Mesendoderm (in vitro differentiated cells): ENCODE results near the gene GRHL1.

Experiments used
- DNase-seq: peaks from one replicate; pipeline ENCODE4 v3.0.0; 2013
- H2AK5ac ChIP-seq: 2 replicates; pipeline ENCODE4 v1.6.1; 2013; ENCODE audit warnings: low read length, inconsistent platforms
- H2BK120ac ChIP-seq: 2 replicates; pipeline ENCODE4 v1.6.1; 2013; ENCODE audit warnings: low read depth, mild to moderate bottlenecking, low read length, moderate library complexity, mixed read lengths
- H2BK15ac ChIP-seq: replicated peaks from 2 replicates; pipeline ENCODE4 v1.6.1; 2013; ENCODE audit warnings: low read depth, mild to moderate bottlenecking, moderate library complexity
- H2BK5ac ChIP-seq: 2 replicates; pipeline ENCODE4 v1.6.1; 2013; ENCODE audit warnings: low read length, inconsistent platforms
- H3K18ac ChIP-seq: 2 replicates; pipeline ENCODE4 v1.6.1; 2013; ENCODE audit warnings: mild to moderate bottlenecking, low read length, mixed read lengths
- H3K23ac ChIP-seq: one replicate; pipeline ENCODE4 v1.6.1; 2013; ENCODE audit warnings: low read length
- H3K27ac ChIP-seq: 2 replicates; pipeline ENCODE4 v1.5.1; 2013; ENCODE audit warnings: low read depth, mild to moderate bottlenecking, inconsistent platforms, low read length, moderate library complexity
- H3K27me3 ChIP-seq: 2 replicates; pipeline ENCODE4 v1.6.1; 2013; ENCODE audit warnings: low read length, control low read depth, mild to moderate bottlenecking, inconsistent platforms; ENCODE audit not compliant: insufficient read depth, poor library complexity
- H3K36me3 ChIP-seq: 2 replicates; pipeline ENCODE4 v1.6.1; 2013; ENCODE audit warnings: low read length, inconsistent platforms; ENCODE audit not compliant: control insufficient read depth, insufficient read depth
- H3K4ac ChIP-seq: one replicate; pipeline ENCODE4 v1.6.1; 2013; ENCODE audit warnings: low read depth, mild to moderate bottlenecking, low read length, moderate library complexity
- H3K4me1 ChIP-seq: 2 replicates; pipeline ENCODE4 v1.6.1; 2013; ENCODE audit warnings: low read depth, low read length, inconsistent platforms; ENCODE audit not compliant: control insufficient read depth
- H3K4me2 ChIP-seq: 2 replicates; pipeline ENCODE4 v1.6.1; 2013; ENCODE audit warnings: low read length
- H3K4me3 ChIP-seq: 2 replicates; pipeline ENCODE4 v1.5.1; 2013; ENCODE audit warnings: mild to moderate bottlenecking, low read length
- H3K56ac ChIP-seq: one replicate; pipeline ENCODE4 v1.6.1; 2013; ENCODE audit warnings: low read length
- H3K79me1 ChIP-seq: 2 replicates; pipeline ENCODE4 v1.6.1; 2013; ENCODE audit warnings: low read length, inconsistent platforms
- H3K79me2 ChIP-seq: 2 replicates; pipeline ENCODE4 v1.6.1; 2013; ENCODE audit warnings: mild to moderate bottlenecking, low read length; ENCODE audit not compliant: control insufficient read depth, insufficient read depth
- H3K9ac ChIP-seq: 2 replicates; pipeline ENCODE4 v1.6.1; 2013; ENCODE audit warnings: low read length, inconsistent platforms
- H4K5ac ChIP-seq: one replicate; pipeline ENCODE4 v1.6.1; 2013; ENCODE audit warnings: low read length
- H4K8ac ChIP-seq: one replicate; pipeline ENCODE4 v1.6.1; 2013; ENCODE audit warnings: low read depth, mild to moderate bottlenecking, control low read depth, low read length, moderate library complexity
- WGBS: extraction: QIAGEN DNeasy Blood & Tissue Kit; methylation state at CpG from one replicate; pipeline ENCODE4 v1.1.7; 2013; ENCODE audit warnings: low lambda C conversion rate, missing lambda C conversion rate; ENCODE audit not compliant: insufficient coverage; ENCODE audit errors: extremely low coverage; 5-methylcytosine and 5-hydroxymethylcytosine counted together

Gene GRHL1

GRCh38 chr2:10026940-10027569 lies 75.6 kb downstream of the GRHL1 start:
- Histone ChIP-seq H3K23ac (no peak overlapping the region), H3K79me2 (no peaks in the 10 kb centered on the region), H3K4me2 (no peak overlapping the region), H2BK5ac (no peak overlapping the region), H3K56ac (no peak overlapping the region), H3K36me3 (no peaks in the 10 kb centered on the region), H3K27me3 (no peaks in the 10 kb centered on the region), H2BK15ac (no peak overlapping the region), H4K8ac (no peak overlapping the region), H2BK120ac (no peak overlapping the region), H3K9ac (no peak overlapping the region), H3K4me1 (peaks cover 9% of the 10 kb centered on the region), H3K27ac (no peak overlapping the region), H3K4me3 (no peak overlapping the region), H4K5ac (no peak overlapping the region), H3K79me1 (no peaks in the 10 kb centered on the region), H3K4ac (no peak overlapping the region), H2AK5ac (no peak overlapping the region), H3K18ac (no peak overlapping the region)
- DNase-seq = no peak
- no CpG with 5 or more reads among the region's 8 CpGs for WGBS

GRCh38 chr2:10027660-10028330 lies 76.3 kb downstream of the GRHL1 start:
- Histone ChIP-seq H2BK5ac (no peak overlapping the region), H3K23ac (peak overlapping the region; percentile 80), H2AK5ac (no peak overlapping the region), H3K56ac (peak overlapping the region; percentile 56), H3K18ac (no peak overlapping the region), H3K27me3 (no peaks in the 10 kb centered on the region), H3K27ac (no peak overlapping the region), H3K4me1 (peaks cover 9% of the 10 kb centered on the region), H2BK15ac (no peak overlapping the region), H3K4me2 (no peak overlapping the region), H3K79me2 (no peaks in the 10 kb centered on the region), H3K36me3 (no peaks in the 10 kb centered on the region), H3K4ac (no peak overlapping the region), H4K5ac (no peak overlapping the region), H4K8ac (no peak overlapping the region), H2BK120ac (no peak overlapping the region), H3K4me3 (no peak overlapping the region), H3K79me1 (no peaks in the 10 kb centered on the region), H3K9ac (no peak overlapping the region)
- WGBS = no CpG with 5 or more reads among the region's 16 CpGs
- no peak for DNase-seq

- H2AK5ac ChIP-seq = no peak overlapping the region
- H3K27me3 ChIP-seq = no peaks in the 10 kb centered on the region
- no CpG with 5 or more reads among the region's 16 CpGs for WGBS
- H3K9ac ChIP-seq = no peak overlapping the region
- H2BK5ac ChIP-seq = no peak overlapping the region
- no peak overlapping the region for H2BK15ac ChIP-seq
- H3K4me3 ChIP-seq = no peak overlapping the region
- H3K18ac ChIP-seq = peak overlapping the region; percentile 1
- no peaks in the 10 kb centered on the region for H3K36me3 ChIP-seq
- H3K4me2 ChIP-seq = no peak overlapping the region
- H3K4me1 ChIP-seq = peaks cover 9% of the 10 kb centered on the region
- H3K79me2 ChIP-seq = no peaks in the 10 kb centered on the region
- peak; percentile 64 for DNase-seq
- H3K4ac ChIP-seq = peak overlapping the region; percentile 1
- no peak overlapping the region for H3K23ac ChIP-seq
- no peaks in the 10 kb centered on the region for H3K79me1 ChIP-seq
- peak overlapping the region; percentile 79 for H3K56ac ChIP-seq
- H2BK120ac ChIP-seq = no peak overlapping the region
- H3K27ac ChIP-seq = no peak overlapping the region
- H4K5ac ChIP-seq = no peak overlapping the region
- H4K8ac ChIP-seq = no peak overlapping the region
Observed at GRCh38 chr2:10028407-10028987, 77.0 kb downstream of the GRHL1 start.

- Histone ChIP-seq H3K4me2 (no peak overlapping the region), H2BK5ac (no peak overlapping the region), H3K4me1 (peaks cover 9% of the 10 kb centered on the region), H3K23ac (no peak overlapping the region), H3K9ac (peak overlapping the region; percentile 23), H3K79me1 (no peaks in the 10 kb centered on the region), H3K36me3 (no peaks in the 10 kb centered on the region), H2BK15ac (no peak overlapping the region), H3K27me3 (no peaks in the 10 kb centered on the region), H3K79me2 (no peaks in the 10 kb centered on the region), H2BK120ac (no peak overlapping the region), H3K56ac (peak overlapping the region; percentile 79), H4K5ac (no peak overlapping the region), H3K27ac (no peak overlapping the region), H3K4ac (no peak overlapping the region), H2AK5ac (no peak overlapping the region), H4K8ac (no peak overlapping the region), H3K4me3 (no peak overlapping the region), H3K18ac (peak overlapping the region; percentile 11)
- no CpG with 5 or more reads among the region's 26 CpGs for WGBS
- DNase-seq = peak; percentile 61
Observed at GRCh38 chr2:10028988-10029874, 77.7 kb downstream of the GRHL1 start.

GRCh38 chr2:10029875-10030223 lies 78.4 kb downstream of the GRHL1 start:
- Histone ChIP-seq H3K27me3 (no peaks in the 10 kb centered on the region), H3K36me3 (no peaks in the 10 kb centered on the region), H3K23ac (no peak overlapping the region), H2BK120ac (no peak overlapping the region), H2BK5ac (no peak overlapping the region), H3K4me1 (peaks cover 9% of the 10 kb centered on the region), H3K79me1 (no peaks in the 10 kb centered on the region), H4K8ac (no peak overlapping the region), H3K79me2 (no peaks in the 10 kb centered on the region), H3K4ac (no peak overlapping the region), H3K56ac (no peak overlapping the region), H3K4me2 (no peak overlapping the region), H2BK15ac (no peak overlapping the region), H3K4me3 (no peak overlapping the region), H4K5ac (no peak overlapping the region), H3K27ac (no peak overlapping the region), H3K9ac (no peak overlapping the region), H3K18ac (no peak overlapping the region), H2AK5ac (no peak overlapping the region)
- DNase-seq = no peak
- WGBS = no CpG with 5 or more reads among the region's 7 CpGs
